ENCODE measurements around the gene GFY.

The GFY gene

DNA sequence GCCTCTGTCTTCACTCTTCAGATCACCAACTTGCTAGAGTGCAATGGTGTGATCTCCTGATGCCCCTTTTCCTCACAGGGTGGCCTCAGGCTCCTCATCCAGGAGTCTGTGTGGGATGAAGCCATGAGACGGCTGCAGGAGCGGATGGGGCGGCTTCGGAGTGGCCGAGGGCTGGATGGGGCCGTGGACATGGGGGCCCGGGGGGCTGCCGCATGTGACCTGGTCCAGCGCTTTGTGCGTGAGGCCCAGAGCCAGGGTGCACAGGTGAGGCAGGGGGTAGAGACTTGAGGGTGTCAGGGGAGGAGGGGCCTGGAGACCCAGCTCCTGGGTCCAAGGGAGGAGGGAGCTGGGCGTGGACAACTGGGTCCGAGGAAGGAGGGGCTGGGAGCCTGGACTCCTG lies 37.3 kb downstream of the GFY start:
- TF ChIP-seq, protein P1, sequence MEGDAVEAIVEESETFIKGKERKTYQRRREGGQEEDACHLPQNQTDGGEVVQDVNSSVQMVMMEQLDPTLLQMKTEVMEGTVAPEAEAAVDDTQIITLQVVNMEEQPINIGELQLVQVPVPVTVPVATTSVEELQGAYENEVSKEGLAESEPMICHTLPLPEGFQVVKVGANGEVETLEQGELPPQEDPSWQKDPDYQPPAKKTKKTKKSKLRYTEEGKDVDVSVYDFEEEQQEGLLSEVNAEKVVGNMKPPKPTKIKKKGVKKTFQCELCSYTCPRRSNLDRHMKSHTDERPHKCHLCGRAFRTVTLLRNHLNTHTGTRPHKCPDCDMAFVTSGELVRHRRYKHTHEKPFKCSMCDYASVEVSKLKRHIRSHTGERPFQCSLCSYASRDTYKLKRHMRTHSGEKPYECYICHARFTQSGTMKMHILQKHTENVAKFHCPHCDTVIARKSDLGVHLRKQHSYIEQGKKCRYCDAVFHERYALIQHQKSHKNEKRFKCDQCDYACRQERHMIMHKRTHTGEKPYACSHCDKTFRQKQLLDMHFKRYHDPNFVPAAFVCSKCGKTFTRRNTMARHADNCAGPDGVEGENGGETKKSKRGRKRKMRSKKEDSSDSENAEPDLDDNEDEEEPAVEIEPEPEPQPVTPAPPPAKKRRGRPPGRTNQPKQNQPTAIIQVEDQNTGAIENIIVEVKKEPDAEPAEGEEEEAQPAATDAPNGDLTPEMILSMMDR (IDR thresholded peaks at IDR 0.05; ENCODE audit: insufficient read depth, low read depth, low read length, missing control alignments) = no peak
- DNase-seq (ENCODE audit: low read depth) = no peak
- no peak overlapping the region for H3K4me3 ChIP-seq (ENCODE audit: low read depth, low read length)

DNA sequence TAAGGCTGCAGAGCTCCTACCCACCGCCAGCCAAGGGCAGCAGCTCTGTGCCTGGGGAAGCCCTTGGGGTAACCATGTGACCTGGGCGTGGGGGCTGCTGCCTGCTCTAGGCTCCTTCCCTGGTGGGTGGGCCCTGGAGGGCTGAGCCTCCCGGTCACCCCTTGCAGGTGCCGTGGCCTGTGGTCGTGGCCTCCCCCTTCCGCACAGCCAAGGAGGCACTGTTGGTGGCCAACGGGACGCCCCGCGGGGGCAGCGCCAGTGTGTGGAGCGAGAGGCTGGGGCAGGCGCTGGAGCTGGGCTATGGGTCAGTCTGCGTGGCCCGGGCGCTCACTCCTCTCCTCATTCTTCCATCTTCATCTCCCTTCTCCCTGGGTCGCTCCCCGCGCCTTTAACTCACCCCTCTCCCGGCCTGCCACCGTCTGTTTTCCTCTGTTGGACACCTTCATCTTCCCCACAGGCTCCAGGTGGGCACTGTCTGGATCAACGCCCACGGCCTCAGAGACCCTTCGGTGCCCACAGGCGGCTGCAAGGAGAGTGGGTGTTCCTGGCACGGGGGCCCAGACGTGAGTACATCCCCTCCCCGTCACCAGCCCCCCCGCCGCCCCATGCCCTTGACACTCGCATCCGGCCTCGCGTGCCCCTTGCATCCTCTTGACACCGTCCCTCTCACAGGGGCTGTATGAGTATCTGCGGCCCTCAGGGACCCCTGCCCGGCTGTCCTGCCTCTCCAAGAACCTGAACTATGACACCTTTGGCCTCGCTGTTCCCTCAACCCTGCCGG lies 39.0 kb downstream of the GFY start:
- DNase-seq (ENCODE audit: low read depth) = no peak
- TF ChIP-seq, protein P1 (IDR thresholded peaks at IDR 0.05; ENCODE audit: insufficient read depth, low read depth, low read length, missing control alignments) = no peak
- no peak overlapping the region for H3K4me3 ChIP-seq (ENCODE audit: low read depth, low read length)

DNA sequence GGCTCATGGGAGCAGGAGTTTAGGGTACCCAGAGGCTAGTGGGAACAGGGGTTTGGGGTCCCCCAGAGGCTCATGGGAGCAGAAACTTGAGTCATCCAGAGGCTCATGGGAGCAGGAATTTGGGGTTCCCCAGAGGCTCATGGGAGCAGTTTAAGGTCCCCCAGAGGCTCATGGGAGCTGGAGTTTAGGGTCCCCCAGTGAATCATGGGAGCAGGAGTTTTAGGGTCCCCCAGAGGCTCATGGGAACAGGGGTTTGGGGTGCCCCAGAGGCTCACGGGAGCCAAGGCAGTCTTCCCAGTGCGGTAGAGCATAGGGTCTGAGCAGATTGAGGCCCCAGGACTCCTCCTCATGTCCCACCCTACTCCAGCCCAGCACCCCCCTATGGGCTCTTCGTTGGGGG lies 40.2 kb downstream of the GFY start:
- TF ChIP-seq, protein P1 (IDR thresholded peaks at IDR 0.05; ENCODE audit: insufficient read depth, low read depth, low read length, missing control alignments) = no peak
- no peak overlapping the region for H3K4me3 ChIP-seq (ENCODE audit: low read depth, low read length)
- DNase-seq (ENCODE audit: low read depth) = no peak

DNA sequence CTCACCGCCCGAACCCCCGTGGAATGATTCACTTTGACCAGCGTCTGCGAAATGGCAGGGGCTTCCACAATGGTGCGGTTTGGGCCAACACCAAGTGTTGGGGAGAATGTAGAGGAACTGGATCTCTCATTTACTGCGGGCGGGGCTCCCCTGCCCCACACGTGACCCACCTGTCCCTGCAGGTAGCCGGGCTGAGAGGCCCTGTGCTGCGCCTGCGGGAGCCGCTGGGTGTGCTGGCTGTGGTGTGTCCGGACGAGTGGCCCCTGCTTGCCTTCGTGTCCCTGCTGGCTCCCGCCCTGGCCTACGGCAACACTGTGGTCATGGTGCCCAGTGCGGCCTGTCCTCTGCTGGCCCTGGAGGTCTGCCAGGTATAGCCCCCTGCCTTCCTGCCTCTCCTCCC lies 43.0 kb downstream of the GFY start:
- no peak overlapping the region for H3K4me3 ChIP-seq (ENCODE audit: low read depth, low read length)
- no peak for DNase-seq (ENCODE audit: low read depth)
- TF ChIP-seq, protein P1 (IDR thresholded peaks at IDR 0.05; ENCODE audit: insufficient read depth, low read depth, low read length, missing control alignments) = no peak

DNA sequence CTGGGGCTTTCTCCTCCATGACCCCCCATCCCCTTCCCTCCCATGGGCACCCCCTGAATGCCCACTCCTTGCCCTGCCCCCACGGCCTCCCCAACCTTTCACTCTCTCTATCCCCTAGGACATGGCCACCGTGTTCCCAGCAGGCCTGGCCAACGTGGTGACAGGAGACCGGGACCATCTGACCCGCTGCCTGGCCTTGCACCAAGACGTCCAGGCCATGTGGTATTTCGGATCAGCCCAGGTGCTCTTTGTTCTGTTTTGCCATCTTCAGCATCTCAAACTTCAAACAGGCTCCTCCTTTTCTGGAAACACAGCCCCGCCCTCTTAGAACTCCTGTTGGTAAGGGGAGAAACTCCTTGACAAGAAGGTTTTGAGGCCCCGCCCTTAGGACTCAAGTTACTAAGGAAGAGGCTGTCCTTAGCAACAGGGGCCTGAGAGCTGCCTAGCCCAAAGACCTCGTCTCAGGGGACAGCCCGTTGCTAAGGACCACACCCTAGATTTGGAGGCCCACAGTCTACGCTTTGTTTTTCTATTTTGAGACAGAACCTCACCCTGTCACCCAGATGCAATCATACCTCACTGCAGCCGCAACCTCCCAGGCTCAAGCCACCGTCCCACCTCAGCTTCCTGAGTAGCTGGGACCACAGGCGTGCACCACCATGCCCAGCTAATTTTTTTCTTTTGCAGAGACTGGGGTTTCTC lies 43.7 kb downstream of the GFY start:
- TF ChIP-seq, protein P1 (IDR thresholded peaks at IDR 0.05; ENCODE audit: insufficient read depth, low read depth, low read length, missing control alignments) = no peak
- peak; percentile 98 for DNase-seq (ENCODE audit: low read depth)
- no peak overlapping the region for H3K4me3 ChIP-seq (ENCODE audit: low read depth, low read length)

DNA sequence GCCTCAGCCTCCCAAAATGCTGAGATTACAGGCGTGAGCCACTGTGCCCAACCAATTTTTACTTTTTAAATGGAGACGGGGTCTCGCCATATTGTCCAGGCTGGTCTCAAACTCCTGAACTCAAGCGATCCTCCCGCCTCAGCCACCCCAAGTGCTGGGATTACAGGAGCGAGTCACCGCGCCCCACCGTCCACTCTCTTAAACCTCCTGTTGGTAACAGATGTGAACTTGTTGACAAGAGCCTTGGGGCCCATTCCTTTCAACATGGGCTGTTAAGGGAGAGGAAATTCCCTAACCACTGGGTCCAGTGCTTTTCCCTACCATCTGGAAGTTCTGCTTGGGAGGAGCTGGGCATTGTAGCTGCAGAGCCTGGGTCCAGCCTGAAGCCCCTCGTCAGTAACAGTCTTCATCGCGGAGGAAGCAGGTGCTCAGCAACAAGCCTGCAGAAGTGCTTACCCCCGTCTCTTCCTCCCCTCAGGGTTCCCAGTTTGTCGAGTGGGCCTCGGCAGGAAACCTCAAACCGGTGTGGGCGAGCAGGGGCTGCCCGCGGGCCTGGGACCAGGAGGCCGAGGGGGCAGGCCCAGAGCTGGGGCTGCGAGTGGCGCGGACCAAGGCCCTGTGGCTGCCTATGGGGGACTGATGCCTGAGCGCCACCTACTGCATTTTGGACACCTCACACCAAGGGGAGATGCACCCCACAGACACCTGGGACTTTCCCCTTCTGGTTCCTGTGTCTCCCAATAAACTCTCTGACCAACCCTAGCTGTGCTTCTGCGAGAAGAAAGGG lies 44.8 kb downstream of the GFY start:
- DNase-seq (ENCODE audit: low read depth) = peak; percentile 96
- no peak overlapping the region for H3K4me3 ChIP-seq (ENCODE audit: low read depth, low read length)
- TF ChIP-seq, protein P1 (IDR thresholded peaks at IDR 0.05; ENCODE audit: insufficient read depth, low read depth, low read length, missing control alignments) = peak; percentile 83

All from GM12865 (cell line).